ENCODE data around the gene LAMB1. TPM values are rescaled to one million over a fixed set of nuclear protein-coding genes. Genes with fewer than 3 reads are reported as not detected.

LAMB1 gene
- total RNA-seq, 4 donors from 2014 or later = 43.9 to 84.8 (median 65.2) TPM

DNA sequence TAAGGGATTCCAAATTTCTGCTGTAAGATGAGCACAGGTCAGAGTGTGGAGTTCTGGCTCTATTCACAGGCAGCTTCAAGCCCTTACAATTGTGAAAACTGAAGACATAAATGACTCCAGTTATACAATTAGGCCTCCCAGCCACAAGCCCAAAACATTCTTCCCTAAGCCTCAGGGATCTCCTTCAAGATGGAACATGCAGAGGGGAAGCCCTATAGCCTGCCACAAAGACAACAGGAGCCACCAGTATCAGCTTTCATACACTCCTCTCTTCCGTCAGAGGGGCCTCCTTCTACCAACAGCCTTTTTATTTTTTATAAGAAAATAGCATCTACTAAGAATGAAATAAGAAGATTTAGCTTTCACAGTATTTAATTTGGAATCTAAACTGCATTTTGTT lies 65.4 kb downstream of the LAMB1 start:
- intact Hi-C loops (cut with DNase I; ENCODE audit: low total_unique reads) = no loop called here
- no peak for DNase-seq (ENCODE audit: low spot score in 2 of 2)
- WGBS, 2 donors = 50 to 67% methylated on average over 1 of the region's 1 CpG
- TF ChIP-seq CTCF (IDR thresholded peaks at IDR 0.05) (no peak), POLR2A (IDR thresholded peaks at IDR 0.05) (no peak)
- no peak overlapping the region for H3K4me3 ChIP-seq (ENCODE audit: low read depth, poor library complexity, severe bottlenecking)

DNA sequence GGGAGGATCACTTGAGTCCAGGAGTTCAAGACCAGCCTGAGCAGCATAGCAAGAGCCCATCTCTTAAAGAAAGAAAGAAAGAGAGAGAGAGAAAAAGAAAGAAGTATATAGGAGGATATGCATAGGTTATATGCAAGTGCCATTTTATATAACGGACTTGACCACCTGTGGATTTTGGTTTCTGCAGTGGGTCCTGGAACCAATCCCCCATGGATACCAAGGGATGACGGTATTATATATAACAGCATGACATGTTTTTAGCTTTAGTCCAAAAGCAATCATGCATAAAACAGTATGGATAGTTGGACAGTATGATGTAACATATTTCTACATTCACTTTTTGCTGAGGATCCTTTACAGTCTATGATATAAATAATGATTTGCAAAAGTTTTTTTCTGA lies 66.6 kb downstream of the LAMB1 start:
- DNase-seq (ENCODE audit: low spot score in 2 of 2) = no peak
- intact Hi-C loops (cut with DNase I; ENCODE audit: low total_unique reads) = no loop called here
- H3K4me3 ChIP-seq (ENCODE audit: low read depth, poor library complexity, severe bottlenecking) = no peak overlapping the region
- no peak for TF ChIP-seq CTCF (IDR thresholded peaks at IDR 0.05)
- TF ChIP-seq POLR2A (IDR thresholded peaks at IDR 0.05) = no peak
- 95 to 96% methylated on average over 2 of the region's 2 CpGs for WGBS, 2 donors

- 91 to 98% methylated on average over 8 of the region's 8 CpGs for WGBS, 2 donors
- DNase-seq (ENCODE audit: low spot score in 2 of 2) = no peak
- intact Hi-C loops (cut with DNase I; ENCODE audit: low total_unique reads) = no loop called here
- no peak overlapping the region for H3K4me3 ChIP-seq (ENCODE audit: low read depth, poor library complexity, severe bottlenecking)
- TF ChIP-seq CTCF (IDR thresholded peaks at IDR 0.05) (no peak), POLR2A (IDR thresholded peaks at IDR 0.05) (no peak)
Measured at GRCh38 chr7:107934991-107935770, 67.8 kb downstream of the LAMB1 start.

DNA sequence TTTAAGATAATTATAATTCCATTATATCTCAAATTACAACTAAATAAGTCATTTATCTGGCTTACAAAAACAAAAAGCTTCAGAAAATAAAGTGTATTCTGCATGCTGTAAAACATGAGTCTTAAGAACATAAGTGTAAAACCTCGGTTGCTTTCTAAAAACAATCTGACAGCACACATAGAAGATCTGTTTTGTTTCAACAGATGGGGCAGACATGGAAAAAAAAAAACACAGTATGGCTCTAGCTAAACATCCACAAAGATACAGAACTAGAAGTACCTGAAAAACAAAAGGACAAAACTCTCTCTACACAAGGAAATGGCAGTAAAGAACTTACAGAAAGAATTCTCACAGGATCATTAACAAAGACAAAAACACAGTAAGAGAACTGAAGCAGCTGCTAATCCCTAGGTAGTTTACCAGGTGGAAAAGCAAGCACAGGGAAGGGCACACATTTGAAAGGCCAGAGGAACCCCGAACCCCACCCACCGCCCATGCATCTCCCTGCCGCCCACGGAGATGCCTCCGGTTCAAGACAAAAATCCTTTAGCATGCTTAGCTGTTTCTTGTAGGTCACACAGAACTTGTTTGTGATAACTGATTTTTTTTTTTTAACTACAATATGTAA lies 69.5 kb downstream of the LAMB1 start:
- no peak for TF ChIP-seq CTCF (IDR thresholded peaks at IDR 0.05)
- no peak for TF ChIP-seq POLR2A (IDR thresholded peaks at IDR 0.05)
- intact Hi-C loops (cut with DNase I; ENCODE audit: low total_unique reads) = no loop called here
- no peak overlapping the region for H3K4me3 ChIP-seq (ENCODE audit: low read depth, poor library complexity, severe bottlenecking)
- 64 to 70% methylated on average over 6 of the region's 6 CpGs for WGBS, 2 donors
- no peak for DNase-seq (ENCODE audit: low spot score in 2 of 2)

DNA sequence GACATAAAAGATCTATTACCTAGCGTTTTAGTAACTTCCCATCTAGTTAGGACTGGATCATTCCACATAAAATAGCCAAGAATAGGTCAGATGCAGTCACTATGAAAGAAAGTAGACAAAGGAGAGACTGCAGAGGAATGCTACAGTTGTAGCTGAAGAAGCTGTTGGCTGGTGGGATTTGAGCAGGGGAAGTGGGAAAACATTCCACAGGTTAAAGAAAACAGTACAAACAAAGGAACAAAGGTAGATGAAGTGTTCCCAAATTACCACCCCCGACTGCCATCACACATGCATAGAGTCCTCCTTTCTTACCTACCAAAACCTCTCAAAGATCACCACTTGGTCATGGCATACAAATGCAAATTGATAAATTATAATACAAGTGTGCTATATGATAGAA lies 70.2 kb downstream of the LAMB1 start:
- WGBS, 2 donors = 70 to 75% methylated on average over 2 of the region's 2 CpGs
- DNase-seq (ENCODE audit: low spot score in 2 of 2) = no peak
- intact Hi-C loops (cut with DNase I; ENCODE audit: low total_unique reads) = no loop called here
- H3K4me3 ChIP-seq (ENCODE audit: low read depth, poor library complexity, severe bottlenecking) = no peak overlapping the region
- TF ChIP-seq CTCF (IDR thresholded peaks at IDR 0.05) = no peak
- TF ChIP-seq POLR2A (IDR thresholded peaks at IDR 0.05) = no peak

Data from lower leg skin (tissue), 4 donors.